K562 (cell line): Measurements from ENCODE around the gene ZC3H12C. TPM values are rescaled to one million over a fixed set of nuclear protein-coding genes. Genes with fewer than 3 reads are reported as not detected.

ENCODE experiments used
- ATAC-seq: fragments of 200-7000 bp; cut with Tn5 transposase; 3 replicates; pipeline ENCODE4 v1.9.1; 2020; ENCODE audit warnings: moderate library complexity
- BruUV-seq: library from RNA; stranded (reverse); fragments of 400-500 nt; replicated peaks from 2 replicates; lab custom pipeline; 2021; lab: Mats Ljungman, UMichigan
- CTCF ChIA-PET: fragments of 300-600 bp; formaldehyde crosslinking; extraction: SDS; loops from one replicate; lab custom pipeline; 2021; ENCODE audit warnings: low intra/inter-chr PET ratio; lab: Yijun Ruan, JAX
- POLR2A ChIA-PET: fragments of 300-600, 350-650 bp; sonication (Branson Sonifier 250); formaldehyde crosslinking; extraction: SDS; loops from one replicate; lab custom pipeline; 2021; ENCODE audit warnings: antibody characterized with exemption, inconsistent platforms; lab: Yijun Ruan, JAX
- DNase-seq, 4 experiments: peaks; one replicate each; pipeline versions ENCODE4 v3.0.0 to v3.0.0-alpha.2; 2011 to 2018; ENCODE audit warnings: low spot score in 3 of 4, mixed read lengths in 3 of 4; ENCODE audit errors: extremely low read depth in 1 of 4
- FAIRE-seq: peaks from 2 replicates; lab custom pipeline; 2011; peaks lifted over from hg19 to GRCh38; lab: Jason Lieb, UNC
- H2AFZ ChIP-seq: 2 replicates; pipeline ENCODE4 v1.6.0; 2011; ENCODE audit warnings: low read depth, low read length, control low read depth, inconsistent platforms
- H3K27ac ChIP-seq: fragments of 200-600 bp; 3 replicates; pipeline ENCODE4 v1.8.0; 2011; ENCODE audit warnings: low read depth, mild to moderate bottlenecking, control low read depth, inconsistent platforms, low read length, moderate library complexity, mixed read lengths; ENCODE audit errors: extremely low read depth
- H3K27me3 ChIP-seq, 2 experiments: fragments of 300-600 bp in 1 of 2; 2 replicates in 1 of 2; 3 replicates in 1 of 2; pipeline versions ENCODE4 v1.6.0 to v1.8.0; 2011; ENCODE audit warnings: inconsistent platforms in 2 of 2, low read length in 2 of 2, mild to moderate bottlenecking in 1 of 2, mixed read lengths in 1 of 2, moderate library complexity in 1 of 2; ENCODE audit not compliant: control insufficient read depth in 2 of 2, insufficient read depth in 2 of 2
- H3K36me3 ChIP-seq: fragments of 300-600 bp; 3 replicates; pipeline ENCODE4 v1.8.0; 2011; ENCODE audit warnings: mild to moderate bottlenecking, low read length, inconsistent platforms; ENCODE audit not compliant: control insufficient read depth, insufficient read depth
- H3K4me1 ChIP-seq, 2 experiments: fragments of 200-600 bp in 1 of 2; replicated peaks in 1 of 2; 2 replicates in 1 of 2; 3 replicates in 1 of 2; pipeline versions ENCODE4 v1.5.1 to v1.8.0; 2011; ENCODE audit warnings: inconsistent platforms in 2 of 2, low read length in 2 of 2, mild to moderate bottlenecking in 1 of 2, mixed read lengths in 1 of 2, moderate library complexity in 1 of 2; ENCODE audit not compliant: control insufficient read depth in 2 of 2, insufficient read depth in 2 of 2
- H3K4me2 ChIP-seq: 2 replicates; pipeline ENCODE4 v1.6.1; 2011; ENCODE audit warnings: low read length, control low read depth, inconsistent platforms, mixed read lengths; ENCODE audit not compliant: insufficient read depth
- H3K4me3 ChIP-seq: fragments of 200-600 bp; sonication (generic), shearing (Covaris generic); 2 replicates; pipeline ENCODE4 v1.5.1; 2016; ENCODE audit warnings: control low read depth, inconsistent platforms
- H3K79me2 ChIP-seq: fragments of 200-600 bp; 3 replicates; pipeline ENCODE4 v1.8.0; 2011; ENCODE audit warnings: low read length, inconsistent platforms; ENCODE audit not compliant: control insufficient read depth, insufficient read depth
- H3K9ac ChIP-seq, 2 experiments: 2 replicates each; pipeline versions ENCODE4 v1.6.0 to v1.6.1; 2011; ENCODE audit warnings: low read depth in 2 of 2, low read length in 2 of 2, control low read depth in 1 of 2, inconsistent platforms in 1 of 2, mild to moderate bottlenecking in 1 of 2, mixed read lengths in 1 of 2; ENCODE audit not compliant: insufficient read depth in 1 of 2
- H3K9me1 ChIP-seq: one replicate; pipeline ENCODE4 v1.6.0; 2011; ENCODE audit warnings: inconsistent platforms, mild to moderate bottlenecking, low read length, moderate library complexity; ENCODE audit not compliant: control insufficient read depth, insufficient read depth
- H3K9me3 ChIP-seq: replicated peaks from 2 replicates; pipeline ENCODE4 v1.5.1; 2011; ENCODE audit warnings: low read depth, low read length, inconsistent platforms; ENCODE audit not compliant: control insufficient read depth, insufficient read depth
- H4K20me1 ChIP-seq: replicated peaks from 2 replicates; pipeline ENCODE4 v1.6.1; 2011; ENCODE audit warnings: low read length, inconsistent platforms, mixed read lengths; ENCODE audit not compliant: control insufficient read depth, insufficient read depth
- FOSL1 ChIP-seq: fragments of 200-800 bp; sonication (Bioruptor generic); conservative IDR thresholded peaks from 2 replicates; pipeline ENCODE4 v1.6.1; 2016; ENCODE audit warnings: missing genetic modification characterization, missing compliant biosample characterization
- IRF2 ChIP-seq: sonication (generic); formaldehyde crosslinking; IDR thresholded peaks from 2 replicates; pipeline ENCODE4 v1.8.1; 2022; ENCODE audit warnings: mild to moderate bottlenecking, missing genetic modification reagents
- PHTF2 ChIP-seq: fragments of 250-450 bp; sonication (Bioruptor Pico); IDR thresholded peaks from 2 replicates; pipeline ENCODE4 v1.5.0; 2021; ENCODE audit warnings: mild to moderate bottlenecking
- TAF1 ChIP-seq: IDR thresholded peaks from 2 replicates; pipeline ENCODE4 v1.6.1; 2011; ENCODE audit warnings: mild to moderate bottlenecking, low read length, moderate library complexity; ENCODE audit not compliant: insufficient read depth, control insufficient read depth, severe bottlenecking; ENCODE audit errors: extremely low read depth
- WGBS: fragments of 100-300 bp; shearing (Covaris generic); methylation state at CpG from one replicate; pipeline ENCODE4 v1.1.6; 2016; ENCODE audit warnings: low coverage, mixed read lengths; ENCODE audit not compliant: insufficient coverage; ENCODE audit errors: missing lambda C conversion rate; 5-methylcytosine and 5-hydroxymethylcytosine counted together
- in situ Hi-C: fragments of 300-500 bp; cut with MboI; formaldehyde crosslinking; loops from 4 replicates; pipeline ENCODE4 v1.15.0; 2018; ENCODE audit warnings: inconsistent platforms, mixed read lengths
- intact Hi-C: fragments of 100-400 bp; cut with micrococcal nuclease; formaldehyde crosslinking; loops from 2 replicates; pipeline ENCODE4 v1.14.2; 2022
- polyA plus RNA-seq, 8 experiments: library from polyadenylated mRNA; depleted of rRNA in 4 of 8; stranded (reverse) in 5 of 8; unstranded in 3 of 8; fragments of >200 nt; fragmentation: Nextera tagmentation in 2 of 8; fragmentation: Illumina TruSeq in 1 of 8; extraction: Ambion mirVana in 2 of 8; extraction: Trizol in 1 of 8; gene quantifications; 2 replicates each; pipeline versions ENCODE4 v1.2.1 to v1.2.3, GENCODE V29; 2011 to 2014; ENCODE audit warnings: inconsistent platforms in 1 of 8, missing spikeins in 1 of 8
- total RNA-seq, 7 experiments: library from RNA; depleted of rRNA in 6 of 7; stranded (reverse); fragments of >200 nt in 6 of 7; fragmentation: Illumina TruSeq in 2 of 7; extraction: Trizol in 2 of 7; gene quantifications; 2 replicates each; pipeline versions ENCODE4 v1.2.1 to v1.2.3, GENCODE V29; 2011 to 2021; ENCODE audit warnings: low replicate concordance in 1 of 7
- TF ChIP-seq, protein P1 (sequence below): sonication (generic); formaldehyde crosslinking; IDR thresholded peaks from 2 replicates; pipeline ENCODE4 v1.8.0; 2023; ENCODE audit warnings: mild to moderate bottlenecking, missing genetic modification reagents

Gene ZC3H12C
- total and polyA plus RNA-seq, 9 of the 15 experiments (the other 6 are each of a cell fraction or from before 2014, with no cell fraction given) = 0.56 to 5.9 (median 3.3) TPM

- TF ChIP-seq, protein P1, sequence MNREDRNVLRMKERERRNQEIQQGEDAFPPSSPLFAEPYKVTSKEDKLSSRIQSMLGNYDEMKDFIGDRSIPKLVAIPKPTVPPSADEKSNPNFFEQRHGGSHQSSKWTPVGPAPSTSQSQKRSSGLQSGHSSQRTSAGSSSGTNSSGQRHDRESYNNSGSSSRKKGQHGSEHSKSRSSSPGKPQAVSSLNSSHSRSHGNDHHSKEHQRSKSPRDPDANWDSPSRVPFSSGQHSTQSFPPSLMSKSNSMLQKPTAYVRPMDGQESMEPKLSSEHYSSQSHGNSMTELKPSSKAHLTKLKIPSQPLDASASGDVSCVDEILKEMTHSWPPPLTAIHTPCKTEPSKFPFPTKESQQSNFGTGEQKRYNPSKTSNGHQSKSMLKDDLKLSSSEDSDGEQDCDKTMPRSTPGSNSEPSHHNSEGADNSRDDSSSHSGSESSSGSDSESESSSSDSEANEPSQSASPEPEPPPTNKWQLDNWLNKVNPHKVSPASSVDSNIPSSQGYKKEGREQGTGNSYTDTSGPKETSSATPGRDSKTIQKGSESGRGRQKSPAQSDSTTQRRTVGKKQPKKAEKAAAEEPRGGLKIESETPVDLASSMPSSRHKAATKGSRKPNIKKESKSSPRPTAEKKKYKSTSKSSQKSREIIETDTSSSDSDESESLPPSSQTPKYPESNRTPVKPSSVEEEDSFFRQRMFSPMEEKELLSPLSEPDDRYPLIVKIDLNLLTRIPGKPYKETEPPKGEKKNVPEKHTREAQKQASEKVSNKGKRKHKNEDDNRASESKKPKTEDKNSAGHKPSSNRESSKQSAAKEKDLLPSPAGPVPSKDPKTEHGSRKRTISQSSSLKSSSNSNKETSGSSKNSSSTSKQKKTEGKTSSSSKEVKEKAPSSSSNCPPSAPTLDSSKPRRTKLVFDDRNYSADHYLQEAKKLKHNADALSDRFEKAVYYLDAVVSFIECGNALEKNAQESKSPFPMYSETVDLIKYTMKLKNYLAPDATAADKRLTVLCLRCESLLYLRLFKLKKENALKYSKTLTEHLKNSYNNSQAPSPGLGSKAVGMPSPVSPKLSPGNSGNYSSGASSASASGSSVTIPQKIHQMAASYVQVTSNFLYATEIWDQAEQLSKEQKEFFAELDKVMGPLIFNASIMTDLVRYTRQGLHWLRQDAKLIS (CRISPR knock-in tag) = no peak
- no peak for TF ChIP-seq IRF2
- TF ChIP-seq PHTF2 (CRISPR knock-in tag) = no peak
- no peak for TF ChIP-seq FOSL1 (tag)
These were observed 48.8 kb upstream of the ZC3H12C start (continued) for GRCh38 chr11:110044226-110044968.

GRCh38 chr11:110046775-110047380, 46.3 kb upstream of the ZC3H12C start:
- H2AFZ ChIP-seq = peak overlapping the region; percentile 36; the same call in 1 of the 2 replicates
- POLR2A ChIA-PET = interaction anchor here (1.1 kb wide), 1 partner anchor 12 kb away, joined by 3 read pairs; no protein-coding TSS in a partner anchor
- H3K36me3 ChIP-seq = no peaks in the 10 kb centered on the region
- H3K27ac ChIP-seq = no peak overlapping the region
- no peaks in the 10 kb centered on the region; a peak in 1 of 5 replicates for H3K4me1 ChIP-seq
- in situ Hi-C loops = no loop called here
- 10% methylated on average over 2 of the region's 2 CpGs for WGBS
- H3K79me2 ChIP-seq = no peaks in the 10 kb centered on the region
- BruUV-seq = no TSS peak
- intact Hi-C loops = no loop called here
- H3K4me3 ChIP-seq = no peak overlapping the region
- H3K9me1 ChIP-seq = no peaks in the 10 kb centered on the region
- no peaks in the 10 kb centered on the region for H3K9me3 ChIP-seq
- no peak overlapping the region for H3K4me2 ChIP-seq
- DNase-seq = no peak
- no peak for ATAC-seq
- no peak for FAIRE-seq
- H3K27me3 ChIP-seq = no peaks in the 10 kb centered on the region
- no peaks in the 10 kb centered on the region for H4K20me1 ChIP-seq
- H3K9ac ChIP-seq = no peak overlapping the region
- CTCF ChIA-PET = no interaction called here
- TF ChIP-seq TAF1 = no peak
